CD1c-positive myeloid dendritic cell (primary cell): ENCODE measurements around the gene KLLN.
"Not testable (repeated sequence)": the region's sequence is repeated elsewhere in the genome, so short reads cannot be mapped to it uniquely, and the experiment has no call there.

Experiments
- DNase-seq: peaks from one replicate; pipeline ENCODE4 v3.0.0-alpha.2; 2016; ENCODE audit errors: extremely low spot score

KLLN gene

DNA sequence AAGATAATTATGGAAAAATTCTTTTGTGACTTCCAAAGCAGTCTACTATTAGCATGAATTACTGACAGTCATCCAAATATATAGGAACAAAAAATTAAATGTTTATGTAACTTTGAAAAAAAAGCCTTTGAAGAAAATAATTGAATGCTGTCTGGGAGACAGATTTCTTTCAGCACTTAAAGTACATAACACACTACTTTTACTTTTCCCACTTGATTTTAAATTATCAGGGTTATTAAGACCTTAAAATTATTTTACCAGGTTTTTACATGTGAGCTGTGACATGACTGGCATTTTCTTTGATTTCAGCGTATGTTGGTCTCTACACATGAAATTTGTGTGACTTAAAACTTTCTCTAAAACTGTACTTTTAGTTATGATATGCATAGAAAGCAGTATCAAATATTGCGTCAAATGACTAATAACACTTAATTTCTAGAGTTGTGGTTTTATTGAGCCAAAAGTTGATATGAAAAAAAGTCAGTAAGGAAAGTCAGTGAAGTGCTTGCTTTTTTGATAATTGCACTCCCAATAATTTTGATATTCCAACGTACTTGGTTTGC, 3.2 kb upstream of the KLLN start:
- no peak for DNase-seq

DNA sequence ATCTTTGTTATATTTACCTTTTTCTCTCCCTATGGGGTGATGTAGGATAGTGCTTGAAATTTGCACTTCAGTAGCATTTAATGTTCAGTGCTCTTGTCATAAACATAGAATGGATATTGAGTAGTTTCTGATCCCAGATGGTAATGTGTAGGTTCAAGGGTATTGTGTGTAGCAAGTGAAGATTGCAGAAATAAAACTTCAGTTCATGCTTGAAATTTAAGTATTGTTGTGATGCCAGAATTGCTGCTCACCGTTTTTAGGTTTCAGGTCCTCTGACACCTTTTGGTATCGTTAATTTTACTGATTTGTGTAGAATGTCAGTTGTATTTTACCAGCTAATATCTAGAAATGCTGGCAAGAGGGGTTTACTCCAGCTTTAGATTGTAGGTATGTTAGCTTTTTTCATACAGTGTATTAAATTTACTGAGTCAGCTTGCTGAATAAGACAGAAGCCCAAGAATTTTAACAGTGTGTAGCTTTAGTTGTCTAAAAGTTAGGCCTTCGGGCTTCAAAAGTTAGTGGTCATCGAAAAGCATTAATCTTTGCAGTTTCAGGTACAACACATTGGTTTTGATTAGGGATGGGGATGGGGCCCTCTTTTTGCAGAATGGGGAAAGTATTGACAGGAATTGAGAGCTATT, 2.0 kb upstream of the KLLN start:
- no peak for DNase-seq

GRCh38 chr10:87864496-87865059, 1.2 kb upstream of the KLLN start:
- peak; percentile 22 for DNase-seq

- DNase-seq: peak; percentile 41
Observed at GRCh38 chr10:87863951-87864495, 690 bp upstream of the KLLN start.

GRCh38 chr10:87862679-87863052, 667 bp downstream of the KLLN start:
- DNase-seq: no peak

DNA sequence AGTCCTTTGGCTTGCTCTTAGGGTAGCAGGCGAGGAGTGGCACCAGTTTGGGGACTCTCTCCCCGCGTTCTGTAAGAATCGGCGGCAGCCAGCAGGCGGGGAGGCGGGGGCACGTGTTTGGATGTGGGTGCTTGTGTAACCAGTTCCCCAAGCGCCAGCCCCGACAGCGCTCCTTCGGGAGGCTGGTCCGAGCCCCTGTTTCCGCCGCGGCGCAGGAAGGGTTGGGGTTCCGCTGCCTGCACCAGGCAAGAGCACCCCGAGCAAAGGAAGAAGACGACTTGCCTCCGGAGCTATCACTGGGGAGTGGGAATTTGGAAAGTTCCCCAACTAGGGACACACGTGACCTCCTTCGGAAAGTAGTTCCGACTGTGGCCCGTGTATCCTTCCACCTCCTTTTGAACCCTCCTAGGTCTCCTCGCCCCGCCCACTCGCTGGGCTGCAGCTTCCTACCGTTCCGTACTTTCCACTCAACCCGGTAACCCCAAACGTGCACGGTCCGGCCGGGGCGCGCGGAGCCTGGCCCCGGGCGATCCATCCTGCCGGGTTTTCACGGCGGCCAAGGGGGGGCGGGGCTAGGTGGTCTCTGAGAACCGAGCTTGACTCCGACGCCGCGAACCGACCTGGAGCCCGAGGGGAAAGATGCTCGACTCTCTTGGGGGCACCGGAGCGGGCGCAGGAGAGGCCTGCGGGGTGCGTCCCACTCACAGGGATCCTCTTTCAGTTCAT, 1.2 kb downstream of the KLLN start:
- peak; percentile 97 for DNase-seq

GRCh38 chr10:87861566-87861952, 1.8 kb downstream of the KLLN start:
- DNase-seq: peak; percentile 54

GRCh38 chr10:87860816-87861403, 2.4 kb downstream of the KLLN start:
- DNase-seq: no peak

GRCh38 chr10:87860156-87860795, 3.1 kb downstream of the KLLN start:
- DNase-seq: peak; percentile 77

DNA sequence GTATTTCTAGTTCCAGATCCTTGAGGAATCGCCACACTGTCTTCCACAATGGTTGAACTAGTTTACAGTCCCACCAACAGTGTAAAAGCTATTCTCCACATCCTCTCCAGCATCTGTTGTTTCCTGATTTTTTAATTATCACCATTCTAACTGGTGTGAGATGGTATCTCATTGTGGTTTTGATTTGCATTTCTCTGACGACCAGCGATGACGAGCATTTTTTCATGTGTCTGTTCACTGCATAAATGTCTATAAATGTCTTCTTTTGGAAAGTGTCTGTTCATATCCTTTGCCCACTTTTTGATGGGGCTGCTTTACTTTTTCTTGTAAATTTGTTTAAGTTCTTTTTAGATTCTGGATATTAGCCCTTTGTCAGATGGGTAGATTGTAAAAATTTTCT, 7.7 kb downstream of the KLLN start:
- not testable (repeated sequence) for DNase-seq

DNA sequence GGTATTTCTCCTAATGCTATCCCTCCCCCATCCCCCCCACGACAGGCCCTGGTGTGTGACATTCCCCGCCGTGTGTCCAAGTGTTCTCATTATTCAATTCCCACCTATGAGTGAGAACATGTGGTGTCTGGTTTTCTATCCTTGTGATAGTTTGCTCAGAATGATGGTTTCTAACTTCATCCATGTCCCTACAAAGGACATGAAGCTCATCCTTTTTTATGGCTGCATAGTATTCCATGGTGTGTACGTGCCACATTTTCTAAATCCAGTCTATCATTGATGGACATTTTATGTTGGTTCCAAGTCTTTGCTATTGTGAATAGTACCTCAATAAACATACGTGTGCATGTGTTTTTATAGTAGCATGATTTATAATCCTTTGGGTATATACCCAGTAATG, 8.1 kb downstream of the KLLN start:
- not testable (repeated sequence) for DNase-seq

DNA sequence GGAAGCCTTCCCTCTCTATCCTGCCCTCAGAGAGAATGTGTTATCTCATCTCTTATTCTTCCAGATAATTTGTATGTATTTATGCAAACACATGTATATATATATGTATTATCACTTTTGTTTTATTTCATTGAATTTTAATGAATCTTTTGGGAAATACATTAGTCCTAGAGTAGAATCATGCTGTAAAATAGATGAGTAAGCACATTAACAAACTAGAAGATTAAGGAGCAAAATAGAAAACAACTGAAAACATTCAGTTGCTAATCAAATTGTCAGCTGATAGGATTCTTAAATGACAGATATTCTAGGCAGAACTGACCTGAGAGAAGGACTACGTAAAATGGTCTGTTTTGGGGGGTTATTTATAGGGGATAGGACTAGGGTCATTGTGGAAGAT, 11.2 kb downstream of the KLLN start:
- no peak for DNase-seq

DNA sequence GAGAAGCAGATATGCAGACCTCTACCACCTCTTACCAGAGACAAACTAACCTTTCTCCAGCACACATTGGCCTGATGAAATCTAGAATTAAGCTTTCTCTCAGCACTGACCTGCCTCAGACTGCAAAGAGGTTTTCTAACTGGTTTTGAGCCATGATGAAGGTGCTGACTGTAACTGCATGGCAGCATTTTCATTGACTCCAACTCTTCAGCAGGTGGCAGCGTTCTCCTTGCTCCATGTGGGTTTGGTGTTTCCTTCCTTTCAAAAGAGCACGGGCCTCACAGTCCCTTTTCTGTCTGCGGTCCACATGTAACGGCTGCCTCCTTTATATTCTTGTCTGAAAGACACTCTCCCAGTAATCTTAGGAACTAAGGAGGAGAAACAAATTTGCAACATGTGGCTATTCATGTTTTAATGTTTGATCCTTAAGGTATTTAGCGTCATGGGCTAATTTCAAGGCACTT, 12.6 kb downstream of the KLLN start:
- peak; percentile 51 for DNase-seq

DNA sequence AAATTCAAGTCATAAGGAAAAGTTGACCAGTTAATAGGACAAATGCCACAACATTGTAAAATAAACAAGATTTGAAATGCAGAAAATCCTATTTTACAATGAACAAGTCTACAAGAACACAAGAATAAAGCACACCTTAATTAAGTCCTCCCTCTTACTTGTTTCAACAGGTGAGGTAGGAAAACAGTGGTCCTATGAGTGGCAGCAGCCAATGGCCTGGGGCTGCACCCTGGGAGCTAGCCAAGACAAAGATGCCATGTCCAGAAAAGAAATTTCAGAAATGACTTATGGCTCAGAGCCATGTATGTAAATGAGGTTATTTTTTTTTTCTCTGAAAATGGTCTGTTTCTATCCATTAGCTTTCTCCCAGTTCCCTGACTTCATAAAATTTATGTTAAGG, 14.3 kb downstream of the KLLN start:
- DNase-seq: no peak

DNA sequence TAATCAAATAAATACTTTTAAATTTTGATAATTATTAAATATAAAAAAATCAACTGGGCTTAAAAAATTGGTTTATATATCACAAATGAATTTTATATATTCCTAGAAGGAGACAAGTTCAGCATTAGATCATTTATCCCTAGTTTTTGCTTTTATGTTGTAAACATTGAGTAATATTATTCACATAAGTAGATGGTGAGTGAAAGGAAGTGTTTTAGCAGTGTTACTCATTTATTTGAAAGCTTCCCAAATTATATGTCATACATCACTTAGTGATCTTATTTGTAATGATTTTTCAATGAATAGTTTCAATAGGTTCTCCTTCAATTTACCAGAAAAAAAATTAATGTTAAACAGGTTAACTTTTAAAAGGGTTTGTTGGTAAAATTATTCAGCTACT, 15.8 kb downstream of the KLLN start:
- no peak for DNase-seq

DNA sequence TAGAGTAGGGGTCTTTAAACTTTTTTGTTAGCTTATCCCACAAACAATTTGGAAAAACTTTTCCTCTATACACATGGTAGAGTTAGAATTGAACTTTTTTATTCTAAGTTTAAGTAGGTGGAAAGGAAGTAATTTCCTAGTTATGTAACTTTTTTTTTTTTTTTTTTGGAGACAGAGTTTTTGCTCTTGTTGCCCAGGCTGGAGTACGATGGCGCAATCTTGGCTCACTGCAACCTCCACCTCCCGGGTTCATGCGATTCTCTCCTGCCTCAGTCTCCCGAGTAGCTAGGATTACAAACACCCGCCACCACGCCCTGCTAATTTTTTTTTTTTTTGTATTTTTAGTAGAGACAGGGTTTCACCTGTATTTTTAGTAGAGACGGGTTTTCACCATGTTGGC, 16.6 kb downstream of the KLLN start:
- DNase-seq: not testable (repeated sequence)

DNA sequence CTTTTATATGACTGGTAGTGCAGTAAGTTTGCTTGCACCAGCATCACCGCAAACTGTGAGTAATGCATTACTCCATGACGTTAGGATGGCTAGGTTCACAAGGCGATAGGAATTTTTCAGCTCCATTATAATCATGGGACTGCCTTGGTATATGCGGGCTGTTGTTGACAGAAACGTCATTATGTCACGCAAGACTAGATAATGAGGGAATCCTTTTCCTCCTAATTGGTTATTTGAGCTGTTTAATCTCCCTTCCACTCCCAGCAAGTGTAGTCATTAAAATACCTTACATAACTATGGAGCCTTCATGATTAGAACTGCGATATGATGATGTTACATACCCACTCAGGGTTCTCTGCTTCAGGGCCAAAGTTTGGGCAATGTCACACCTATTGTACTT, 17.3 kb downstream of the KLLN start:
- no peak for DNase-seq

- no peak for DNase-seq
Observed at GRCh38 chr10:87845624-87845998, 17.7 kb downstream of the KLLN start.

- DNase-seq: no peak
Observed at GRCh38 chr10:87844837-87845623, 18.3 kb downstream of the KLLN start.

DNA sequence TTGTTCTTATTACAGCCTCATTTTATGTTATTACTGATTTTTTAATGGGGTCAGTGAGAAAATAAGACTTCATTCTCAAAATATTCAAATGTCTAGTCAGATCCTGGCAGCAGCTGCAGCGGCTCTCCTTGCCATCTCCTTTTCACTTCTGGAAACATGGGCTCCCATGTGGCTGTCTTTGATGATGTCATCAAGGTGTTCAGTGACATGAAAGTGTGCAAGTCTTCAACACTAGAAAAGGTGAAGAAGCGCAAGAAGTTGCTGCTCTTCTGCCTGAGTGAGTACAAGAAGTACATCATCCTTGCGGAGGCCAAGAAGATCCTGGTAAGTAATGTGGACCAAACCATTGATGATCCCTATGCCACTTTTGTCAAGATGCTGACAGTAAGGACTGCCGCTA, 19.6 kb downstream of the KLLN start:
- no peak for DNase-seq
